ENCODE data around the gene ATPAF2. TPM values are rescaled to one million over a fixed set of nuclear protein-coding genes. Genes with fewer than 3 reads are reported as not detected.

The ATPAF2 gene
- total RNA-seq, 1 experiment from 2014 or later: 46.1 TPM

- H3K9me2 ChIP-seq (ENCODE audit: insufficient read depth): no peaks in the 10 kb centered on the region
- intact Hi-C loops (cut with micrococcal nuclease): no loop called here
- no peak for DNase-seq (ENCODE audit: low read depth, low spot score)
- ChIA-PET POLR2A (no interaction called here), CTCF (no interaction called here), RAD21 (ENCODE audit: low non-redundant PET in 1 of 2, low total read pairs in 2 of 2, uncharacterized antibody in 2 of 2, unreplicated experiment in 2 of 2) (no interaction called here)
- H3K79me2 ChIP-seq (ENCODE audit: insufficient read depth, low read length): no peaks in the 10 kb centered on the region
- H3K27ac ChIP-seq (ENCODE audit: low read depth, low read length): no peak overlapping the region
- no peak for ATAC-seq
- no peak overlapping the region for H2AFZ ChIP-seq (ENCODE audit: low read depth, low read length, poor library complexity, severe bottlenecking)
- H3K4me1 ChIP-seq (ENCODE audit: control insufficient read depth in 1 of 2, insufficient read depth in 2 of 2, low read length in 2 of 2): no peaks in the 10 kb centered on the region
- no peak overlapping the region for H3K4me3 ChIP-seq (replicated peaks in 1 of 2; ENCODE audit: low read depth in 1 of 2, low read length in 2 of 2)
- H3K9ac ChIP-seq (ENCODE audit: low read length): no peak overlapping the region
- no peaks in the 10 kb centered on the region for H3K27me3 ChIP-seq (ENCODE audit: insufficient read depth, low read length)
- H3K4me2 ChIP-seq (ENCODE audit: low read length): no peak overlapping the region
- no peak for TF ChIP-seq RAD21 (IDR thresholded peaks at IDR 0.05; ENCODE audit: low read depth)
- TF ChIP-seq SP1 (IDR thresholded peaks at IDR 0.05; ENCODE audit: low read depth): no peak
- TF ChIP-seq CEBPB (IDR thresholded peaks at IDR 0.05; ENCODE audit: low read depth): no peak
- no peak for TF ChIP-seq POLR2A (IDR thresholded peaks at IDR 0.05; ENCODE audit: borderline replicate concordance, extremely low read depth, insufficient read depth, insufficient read length)
- no peak for TF ChIP-seq MAX (IDR thresholded peaks at IDR 0.05)
- no peak for TF ChIP-seq JUND (IDR thresholded peaks at IDR 0.05)
- TF ChIP-seq ATF3 (IDR thresholded peaks at IDR 0.05): no peak
- no peak for TF ChIP-seq EGR1 (IDR thresholded peaks at IDR 0.05; ENCODE audit: low read depth)
- TF ChIP-seq POLR2AphosphoS5 (IDR thresholded peaks at IDR 0.05; ENCODE audit: low read depth, low read length): no peak
- no peak for TF ChIP-seq TCF7L2 (IDR thresholded peaks at IDR 0.05; ENCODE audit: borderline replicate concordance, extremely low read depth, insufficient read depth, insufficient read length)
- no peak for TF ChIP-seq CBX3 (IDR thresholded peaks at IDR 0.05; ENCODE audit: low read depth)
- TF ChIP-seq CTCF (IDR thresholded peaks at IDR 0.05 in 2 of 3, conservative IDR thresholded peaks at IDR 0.05 in 1 of 3; ENCODE audit: borderline replicate concordance in 1 of 3, insufficient read depth in 1 of 3, low read depth in 2 of 3, low read length in 2 of 3): no peak
- no peak for TF ChIP-seq ZBTB33 (IDR thresholded peaks at IDR 0.05; ENCODE audit: extremely low read depth, insufficient replicate concordance, low read length)
- no peak for TF ChIP-seq EZH2phosphoT487 (IDR thresholded peaks at IDR 0.05; ENCODE audit: borderline replicate concordance)
- TF ChIP-seq YY1 (IDR thresholded peaks at IDR 0.05; ENCODE audit: extremely low read depth, insufficient replicate concordance, low read depth, low read length): no peak
- no peaks in the 10 kb centered on the region for H4K20me1 ChIP-seq (ENCODE audit: insufficient read depth)
- no TSS peak for BruUV-seq (replicated peaks)
- H3K9me3 ChIP-seq (ENCODE audit: control insufficient read depth in 1 of 2, insufficient read depth in 1 of 2, low read depth in 1 of 2, low read length in 2 of 2): no peaks in the 10 kb centered on the region
- peaks cover 0 to 3% of the 10 kb centered on the region in 2 experiments; a peak in 1 of 4 replicates for H3K36me3 ChIP-seq (ENCODE audit: control insufficient read depth in 1 of 2, insufficient read depth in 2 of 2, low read length in 2 of 2)
Measured at GRCh38 chr17:18011286-18011685, 27.7 kb downstream of the ATPAF2 start.
